ENCODE measurements around the gene RSPRY1.

RSPRY1 gene

DNA sequence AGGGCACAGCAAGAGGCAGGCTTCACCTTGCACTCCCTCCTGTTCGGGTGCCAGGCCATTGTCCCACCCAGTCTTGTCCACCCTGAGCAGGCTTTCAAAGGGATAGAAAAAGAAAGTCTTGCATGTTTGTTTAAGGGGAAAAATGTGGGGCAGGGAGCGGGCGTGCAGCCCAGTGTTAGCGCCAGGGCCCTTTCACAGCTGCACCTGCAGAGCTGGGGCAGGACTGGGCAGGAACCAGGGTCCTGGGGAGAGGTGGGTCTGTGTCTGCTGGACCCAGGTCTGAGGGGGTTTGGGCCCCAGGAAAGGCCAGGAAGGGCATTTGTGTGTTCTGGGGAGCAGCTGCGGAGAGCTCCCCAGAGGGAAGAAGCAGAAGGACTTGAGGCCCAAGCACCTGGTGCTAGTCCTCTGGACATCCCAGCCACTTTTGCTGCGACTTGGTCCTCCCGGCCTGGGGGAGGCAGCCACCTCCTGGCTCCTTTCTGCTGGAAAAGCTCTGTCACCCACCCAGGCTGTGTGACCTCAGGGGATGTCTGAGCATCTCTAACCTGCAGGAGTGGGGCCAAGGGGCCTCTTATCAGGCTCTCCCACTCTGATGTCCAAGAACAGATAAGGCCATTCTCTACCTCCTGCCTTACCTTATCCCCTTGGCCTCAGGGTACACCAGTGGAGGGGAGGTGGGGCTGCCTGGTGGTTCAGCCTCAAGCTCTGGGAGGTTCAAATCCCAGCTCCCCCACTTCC lies 45.0 kb upstream of the RSPRY1 start:
- TF ChIP-seq TAF1 (IDR thresholded peaks at IDR 0.05; ENCODE audit: borderline replicate concordance, insufficient read depth, low read length): no peak
- TF ChIP-seq REST (IDR thresholded peaks at IDR 0.05; ENCODE audit: insufficient read depth in 1 of 2, low read depth in 2 of 2, low read length in 2 of 2): no peak
- no peak for TF ChIP-seq FOXP2 (optimal IDR thresholded peaks at IDR 0.05; ENCODE audit: borderline replicate concordance, extremely low read depth, extremely low read length, insufficient read depth)

GRCh38 chr16:57141822-57142631 lies 44.1 kb upstream of the RSPRY1 start:
- TF ChIP-seq SIN3A (IDR thresholded peaks at IDR 0.05; ENCODE audit: borderline replicate concordance, insufficient read depth, low read length) (no peak), POLR2AphosphoS5 (IDR thresholded peaks at IDR 0.05; ENCODE audit: low read depth, low read length) (no peak), FOXP2 (optimal IDR thresholded peaks at IDR 0.05; ENCODE audit: borderline replicate concordance, extremely low read depth, extremely low read length, insufficient read depth) (no peak), REST (IDR thresholded peaks at IDR 0.05; ENCODE audit: insufficient read depth in 1 of 2, low read depth in 2 of 2, low read length in 2 of 2) (no peak), TAF1 (IDR thresholded peaks at IDR 0.05; ENCODE audit: borderline replicate concordance, insufficient read depth, low read length) (no peak)

DNA sequence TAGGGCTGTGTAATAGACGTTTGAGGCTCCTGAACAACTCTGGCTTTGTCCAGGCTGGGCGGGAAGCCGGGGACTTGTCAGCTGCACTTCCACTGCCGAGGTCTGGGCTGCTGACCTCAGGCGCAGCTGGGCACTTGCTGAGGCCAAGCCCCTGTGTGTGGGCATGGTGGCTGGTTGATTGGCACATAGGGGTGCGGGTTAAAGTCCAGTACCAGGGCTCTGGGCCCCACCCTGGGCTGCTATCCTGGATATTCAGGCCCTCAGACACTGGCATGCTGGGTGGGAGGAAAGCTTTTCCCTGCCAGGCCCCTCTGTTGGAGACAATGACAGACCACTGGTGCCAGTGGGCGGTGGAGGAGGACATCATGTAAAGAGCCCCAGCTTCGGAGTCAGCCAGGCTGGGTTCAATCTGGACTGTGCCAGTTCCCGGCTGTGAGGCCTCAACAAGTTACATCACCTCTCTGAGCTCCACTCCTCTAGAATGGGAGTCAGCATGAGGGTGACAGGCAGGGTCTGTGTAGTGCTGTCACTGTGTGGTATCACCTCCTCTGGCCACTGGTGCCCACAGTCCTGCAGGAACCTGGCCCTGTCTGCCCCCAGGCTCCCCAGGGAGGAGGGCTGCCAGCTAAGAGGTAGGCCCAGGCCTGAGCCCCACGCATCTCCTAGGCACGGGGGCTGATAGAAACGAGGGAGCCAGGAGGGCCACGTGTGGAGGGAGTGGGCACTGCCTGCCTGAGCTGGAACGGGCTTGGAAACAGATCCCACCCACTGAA lies 42.8 kb upstream of the RSPRY1 start:
- TF ChIP-seq SIN3A (IDR thresholded peaks at IDR 0.05; ENCODE audit: borderline replicate concordance, insufficient read depth, low read length) (no peak), TAF1 (IDR thresholded peaks at IDR 0.05; ENCODE audit: borderline replicate concordance, insufficient read depth, low read length) (no peak), REST (IDR thresholded peaks at IDR 0.05; ENCODE audit: insufficient read depth in 1 of 2, low read depth in 2 of 2, low read length in 2 of 2) (no peak), POLR2AphosphoS5 (IDR thresholded peaks at IDR 0.05; ENCODE audit: low read depth, low read length) (no peak), FOXP2 (optimal IDR thresholded peaks at IDR 0.05; ENCODE audit: borderline replicate concordance, extremely low read depth, extremely low read length, insufficient read depth) (no peak)

- TF ChIP-seq FOXP2 (optimal IDR thresholded peaks at IDR 0.05; ENCODE audit: borderline replicate concordance, extremely low read depth, extremely low read length, insufficient read depth) (no peak), TAF1 (IDR thresholded peaks at IDR 0.05; ENCODE audit: borderline replicate concordance, insufficient read depth, low read length) (no peak), POLR2AphosphoS5 (IDR thresholded peaks at IDR 0.05; ENCODE audit: low read depth, low read length) (no peak), REST (IDR thresholded peaks at IDR 0.05; ENCODE audit: insufficient read depth in 1 of 2, low read depth in 2 of 2, low read length in 2 of 2) (no peak), SIN3A (IDR thresholded peaks at IDR 0.05; ENCODE audit: borderline replicate concordance, insufficient read depth, low read length) (no peak)
Observed at GRCh38 chr16:57144027-57144426, 42.1 kb upstream of the RSPRY1 start.
